COR-L47 (cell line): Measurements from ENCODE around the gene POLR3GL.
"Not testable (repeated sequence)": the region's sequence is repeated elsewhere in the genome, so short reads cannot be mapped to it uniquely, and the experiment has no call there.

Experiments
- DNase-seq: peaks from one replicate; lab custom pipeline; 2025; lab: John Stamatoyannopoulos, UW

POLR3GL gene

GRCh38 chr1:146020058-146021049, 55.9 kb downstream of the POLR3GL start:
- no peak for DNase-seq

DNA sequence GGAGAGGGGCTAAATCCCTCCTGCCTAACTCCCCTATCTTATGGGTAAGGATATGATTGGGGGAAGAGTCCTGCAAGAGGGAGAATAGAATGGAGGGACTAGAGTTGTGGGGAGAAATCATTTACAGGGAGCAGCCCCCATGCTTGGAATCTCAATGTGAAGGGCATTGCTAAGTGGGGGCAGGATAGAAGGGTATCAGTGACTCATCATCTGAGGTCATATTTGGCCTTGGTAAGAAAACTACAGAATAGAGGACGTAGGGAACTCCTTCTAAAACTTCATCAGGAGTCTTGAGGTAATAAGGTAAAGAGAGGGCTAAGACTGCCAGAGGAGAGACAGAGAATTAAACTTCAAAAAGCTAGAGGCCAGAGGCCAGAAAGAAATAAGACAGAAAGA, 56.6 kb downstream of the POLR3GL start:
- DNase-seq: no peak

DNA sequence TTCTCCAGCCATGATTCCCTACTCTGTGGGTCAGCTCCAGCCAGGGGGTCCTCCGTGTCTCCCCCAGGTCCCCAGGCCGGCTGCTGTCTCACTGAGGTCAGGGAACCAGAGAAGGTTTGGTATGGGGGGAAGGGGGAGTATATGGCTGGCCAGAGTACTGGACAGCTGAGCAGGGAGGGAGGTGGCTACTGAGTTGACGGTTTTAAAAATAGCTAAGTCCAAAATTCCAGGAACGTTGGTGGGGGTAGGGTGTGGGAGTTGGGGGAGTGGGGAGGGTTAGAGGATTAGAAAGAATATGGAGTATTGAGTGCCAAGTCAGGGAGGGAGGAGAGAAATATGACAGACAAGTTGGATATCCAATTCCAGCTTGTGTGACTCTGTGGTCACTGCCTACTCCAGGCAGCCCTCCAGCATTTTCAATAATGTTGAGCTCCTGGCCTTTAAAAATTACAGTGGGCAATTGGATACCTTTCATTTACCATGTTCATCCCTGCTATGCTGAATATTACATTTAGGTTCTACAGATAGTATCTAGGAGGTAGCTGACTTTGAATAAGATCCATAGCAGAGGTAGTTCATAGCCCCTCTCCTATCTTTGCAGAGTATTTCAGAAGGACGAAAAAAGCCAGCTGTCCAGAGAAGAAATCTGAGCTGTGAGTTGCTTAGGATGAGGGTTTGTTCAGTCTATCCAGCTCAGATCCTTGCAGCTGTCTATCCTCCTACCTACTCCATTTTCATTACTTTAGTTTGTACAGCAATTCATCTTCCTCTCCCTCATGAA, 57.3 kb downstream of the POLR3GL start, which contains the start of gene HJV:
Gene HJV, minus strand, starts transcription at position 114 of the 781 bp plus-strand sequence. CDS start 1,504 bp downstream, outside the sequence.
- no peak for DNase-seq

- no peak for DNase-seq
These were observed 58.1 kb downstream of the POLR3GL start for GRCh38 chr1:146022403-146023127.

- DNase-seq: not testable (repeated sequence)
These were observed 61.5 kb downstream of the POLR3GL start for GRCh38 chr1:146025787-146026495.

DNA sequence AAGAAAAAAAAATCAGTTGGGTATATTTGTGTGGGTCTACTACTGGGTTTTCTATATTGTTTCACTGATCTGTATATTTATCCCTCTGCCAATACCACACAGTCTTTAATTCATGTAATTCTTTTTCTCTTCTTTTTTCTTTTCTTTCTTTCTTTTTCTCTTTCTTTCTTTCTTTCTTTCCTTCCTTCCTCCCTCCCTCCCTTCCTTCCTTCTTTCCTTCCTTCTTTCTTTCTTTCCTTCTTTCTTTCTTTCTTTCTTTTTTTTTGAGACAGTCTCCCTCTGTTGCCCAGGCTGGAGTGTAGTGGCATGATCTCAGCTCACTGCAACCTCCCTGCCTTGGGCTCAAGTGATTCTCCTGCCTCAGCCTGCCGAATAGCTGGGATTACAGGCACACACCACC, 62.2 kb downstream of the POLR3GL start:
- DNase-seq: not testable (repeated sequence)
